GM21423 (cell line): ENCODE measurements around the gene OR2V2.
"Not testable (repeated sequence)": the region's sequence is repeated elsewhere in the genome, so short reads cannot be mapped to it uniquely, and the experiment has no call there.

Experiments
- ATAC-seq: cut with Tn5 transposase; IDR thresholded peaks from one replicate; pipeline ENCODE4 v1.9.1; 2021; ENCODE audit warnings: mild to moderate bottlenecking, moderate library complexity; ENCODE audit not compliant: unreplicated experiment

OR2V2 gene

DNA sequence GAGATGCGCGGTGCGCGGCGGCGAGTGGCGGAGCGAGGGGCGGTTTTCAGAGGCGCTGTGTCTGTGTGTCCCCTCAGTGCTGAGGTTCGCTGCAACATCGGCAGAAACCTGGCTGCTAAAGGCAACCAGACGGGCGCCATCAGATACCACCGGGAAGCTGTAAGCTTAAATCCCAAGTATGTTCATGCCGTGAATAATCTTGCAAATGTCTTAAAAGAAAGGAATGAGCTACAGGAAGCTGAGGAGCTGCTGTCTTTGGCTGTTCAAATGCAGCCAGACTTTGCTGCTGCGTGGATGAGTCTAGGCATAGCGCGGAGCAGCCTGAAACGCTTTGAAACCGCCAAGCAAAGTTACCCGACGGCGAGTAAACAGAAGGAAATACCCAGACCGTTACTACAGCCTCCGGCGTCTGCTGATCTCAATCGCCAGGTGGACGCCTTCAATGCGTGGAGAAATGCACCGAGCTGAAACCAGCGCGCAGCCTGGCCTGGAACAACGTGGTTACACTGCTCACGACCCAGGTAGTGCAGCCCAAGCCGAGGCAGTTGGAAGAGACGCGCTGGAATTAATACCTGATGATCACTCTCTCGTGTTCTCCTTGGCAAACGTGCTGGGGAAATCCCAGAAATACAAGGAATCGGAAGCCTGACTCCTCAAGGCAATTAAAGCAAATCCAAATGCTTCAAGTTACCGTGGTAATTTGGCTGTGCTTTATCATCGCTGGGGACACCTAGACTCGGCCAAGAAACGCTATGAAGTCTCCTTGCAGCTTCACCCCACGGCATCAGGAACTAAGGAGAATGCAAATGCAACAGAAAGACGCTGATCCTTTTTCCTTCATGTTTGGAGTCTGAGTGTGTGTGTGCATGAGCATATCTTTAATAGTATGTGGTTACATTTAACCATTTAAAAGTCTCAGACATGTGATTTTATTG is 32.3 kb upstream of the OR2V2 start:
- no peak for ATAC-seq

GRCh38 chr5:181118369-181118768 is 29.0 kb upstream of the OR2V2 start:
- ATAC-seq, result no peak

DNA sequence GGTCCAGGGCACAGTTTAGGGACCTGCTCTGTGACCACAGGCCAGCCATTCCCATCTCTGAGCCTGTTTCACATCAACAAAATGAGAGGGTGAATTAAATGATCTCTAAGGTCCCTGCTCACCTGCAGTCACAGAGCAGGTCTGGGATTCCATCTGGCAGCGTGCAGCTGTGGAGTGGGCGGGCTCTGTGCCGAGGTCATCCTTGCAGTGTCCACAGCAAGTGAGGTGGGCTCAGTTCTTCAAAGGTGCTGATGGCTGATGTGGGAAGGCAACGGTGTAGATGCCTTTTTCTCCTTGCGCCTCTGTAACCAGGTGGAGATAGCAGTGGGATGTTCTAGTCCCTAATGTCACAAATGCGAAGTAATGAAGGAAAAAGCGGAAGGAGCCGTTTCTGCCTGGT is 28.3 kb upstream of the OR2V2 start:
- ATAC-seq, result no peak

DNA sequence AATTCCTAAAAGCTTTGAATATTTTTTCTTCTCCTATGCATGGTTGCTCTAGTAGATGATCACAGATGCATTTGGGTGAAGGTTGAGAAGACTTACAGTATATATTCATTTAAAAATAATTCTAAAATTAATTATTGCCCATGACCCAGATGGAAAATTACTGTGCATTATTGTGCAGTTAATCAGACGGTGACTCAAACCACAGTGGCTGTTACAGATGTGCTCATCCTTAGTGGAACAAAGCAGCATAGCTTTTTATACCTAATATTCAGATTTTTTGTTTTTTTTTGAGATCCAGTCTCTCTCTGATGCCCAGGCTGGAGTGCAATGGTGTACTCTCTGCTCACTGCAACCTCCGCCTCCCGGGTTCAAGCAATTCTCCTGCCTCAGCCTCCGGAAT is 27.1 kb upstream of the OR2V2 start:
- ATAC-seq, result no peak

GRCh38 chr5:181120761-181121160 is 26.6 kb upstream of the OR2V2 start:
- ATAC-seq, result no peak

DNA sequence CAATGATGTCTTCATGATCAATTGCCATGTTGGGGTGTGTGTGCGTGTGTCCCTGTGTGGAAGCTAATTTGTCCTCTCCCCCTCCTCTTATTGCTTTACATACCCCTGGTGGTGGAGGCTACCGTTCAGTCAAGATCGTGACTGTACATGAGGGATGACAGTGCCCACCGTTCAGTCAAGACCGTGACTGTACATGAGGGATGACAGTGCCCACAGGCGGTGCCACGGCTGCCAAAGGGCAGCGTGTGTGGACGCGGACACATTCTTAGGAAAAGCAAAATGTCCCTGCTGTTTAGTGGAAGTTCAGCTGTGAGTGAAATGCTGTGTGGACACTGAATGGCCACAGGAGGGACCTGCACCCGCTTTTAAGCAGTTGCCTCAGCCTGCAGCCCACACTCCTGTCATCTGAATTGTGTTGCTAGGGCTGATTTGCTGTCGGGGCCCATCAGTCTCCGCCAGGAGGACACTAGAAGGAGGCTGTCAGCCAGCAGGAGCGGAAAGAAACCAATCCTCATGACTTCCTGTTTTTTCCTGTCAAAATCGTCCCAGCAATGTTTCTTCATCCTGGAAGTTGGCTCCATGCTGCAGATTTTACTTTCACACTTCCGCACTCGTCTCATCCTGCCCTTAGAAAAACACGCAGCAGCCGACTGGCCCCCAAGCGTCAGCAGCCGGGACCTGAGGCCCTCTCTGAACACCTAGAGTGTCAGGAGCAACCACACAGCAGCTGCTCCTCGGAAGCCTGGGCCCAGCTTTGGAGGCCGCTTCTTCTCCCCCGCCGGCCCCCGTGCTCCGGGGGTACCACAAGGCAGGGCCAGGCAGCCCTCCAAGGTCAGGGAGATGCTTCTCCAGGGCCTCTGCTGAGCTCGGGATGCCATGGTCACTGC is 25.5 kb upstream of the OR2V2 start:
- no peak for ATAC-seq

GRCh38 chr5:181124526-181124925 is 22.9 kb upstream of the OR2V2 start:
- ATAC-seq, result no peak

GRCh38 chr5:181126841-181127240 is 20.5 kb upstream of the OR2V2 start:
- no peak for ATAC-seq

GRCh38 chr5:181127456-181127855 is 19.9 kb upstream of the OR2V2 start:
- no peak for ATAC-seq

DNA sequence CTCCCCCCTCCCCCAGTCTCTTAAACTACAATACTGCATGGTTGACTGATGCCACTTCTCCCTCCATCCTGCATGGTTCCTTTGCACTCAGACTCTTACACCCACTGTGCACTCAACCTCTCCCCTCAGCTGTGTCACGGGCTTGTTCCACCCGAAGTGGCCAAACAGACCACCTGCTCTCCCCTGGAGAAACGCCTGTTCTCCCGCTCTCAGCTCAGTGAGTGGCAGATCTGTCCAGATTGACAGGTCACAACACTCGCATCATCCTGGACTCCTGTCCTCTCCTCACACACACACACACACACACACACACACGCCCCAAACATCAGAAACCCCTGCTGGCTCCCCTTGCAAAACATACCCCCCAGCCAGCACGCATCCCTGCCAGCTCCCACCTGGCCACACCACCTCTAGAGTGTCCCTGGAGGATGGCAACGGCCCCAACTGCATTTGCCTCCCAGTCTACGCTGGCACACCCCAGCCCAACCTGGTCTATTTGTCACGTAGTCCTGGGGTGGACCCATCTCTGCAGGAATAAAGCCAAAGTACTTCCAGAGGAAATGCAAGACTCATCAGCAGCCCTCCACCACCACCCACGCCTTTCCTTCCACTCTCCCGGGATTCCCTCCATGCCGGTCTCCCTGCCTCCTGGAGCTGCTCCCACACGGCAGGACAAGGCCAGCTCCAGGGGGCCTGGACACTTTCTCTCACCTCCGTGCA is 19.3 kb upstream of the OR2V2 start:
- no peak for ATAC-seq

- ATAC-seq, result no peak
Measured at GRCh38 chr5:181129601-181130000, 17.8 kb upstream of the OR2V2 start.

DNA sequence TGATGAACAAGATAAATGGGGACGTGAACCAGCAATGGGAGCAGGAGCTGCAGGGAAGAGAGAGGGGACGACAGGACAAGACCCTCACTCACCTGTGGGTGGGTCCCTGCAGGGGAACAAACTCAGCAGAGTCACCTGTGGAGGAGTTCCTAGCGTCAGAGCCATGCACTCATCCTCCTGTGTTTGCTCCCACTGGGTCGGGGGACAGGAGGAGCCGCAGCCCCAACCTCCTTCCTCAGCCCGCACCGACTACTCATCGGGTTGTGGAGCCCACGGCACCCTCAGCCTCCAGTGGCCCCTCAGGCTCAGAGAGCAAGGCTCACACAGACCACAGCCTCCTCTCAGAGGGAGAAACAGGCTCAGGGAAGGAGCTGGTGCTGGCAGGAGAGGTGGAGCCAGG is 17.3 kb upstream of the OR2V2 start:
- not testable (repeated sequence) for ATAC-seq

DNA sequence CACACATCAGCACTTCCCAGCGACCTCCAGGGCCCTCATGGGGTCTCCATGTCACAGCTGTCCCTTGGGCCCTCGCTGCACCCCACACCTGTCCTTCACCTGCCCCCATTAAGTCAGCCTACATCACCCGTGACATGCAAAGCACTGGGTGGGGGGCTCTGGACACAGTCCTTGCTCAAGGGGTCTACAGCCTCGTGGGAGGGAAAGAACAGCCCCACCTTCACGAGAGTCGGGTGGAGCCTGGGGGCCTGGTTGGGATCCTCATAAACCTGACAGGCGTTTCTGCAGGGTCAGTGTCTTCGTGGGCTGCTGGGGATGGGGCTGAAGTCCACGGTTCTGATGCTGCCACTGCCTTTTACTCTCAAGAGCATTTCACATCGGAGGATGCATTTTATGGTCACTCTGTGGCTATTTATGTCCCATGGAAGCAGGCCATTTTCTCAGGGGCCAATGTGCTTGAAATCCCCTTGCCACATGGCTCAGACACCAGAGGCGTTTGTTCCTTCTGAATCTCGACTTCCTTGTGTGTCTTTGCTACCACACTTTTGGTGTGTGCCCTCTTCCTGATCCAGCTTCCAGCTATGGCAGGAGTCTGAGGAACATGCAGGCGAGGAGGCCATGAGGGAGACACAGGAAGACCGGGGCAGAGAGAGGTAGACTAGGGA is 16.4 kb upstream of the OR2V2 start, which contains the start of gene OR2V1:
OR2V1 (minus strand) TSS at position 338 of the 665 bp plus-strand sequence. CDS start 5,865 bp downstream, outside the sequence.
- ATAC-seq, result no peak

GRCh38 chr5:181131514-181131913 is 15.9 kb upstream of the OR2V2 start:
- ATAC-seq, result no peak

- no peak for ATAC-seq
Measured at GRCh38 chr5:181133083-181133482, 14.3 kb upstream of the OR2V2 start.

- ATAC-seq, result no peak
Measured at GRCh38 chr5:181133610-181134231, 13.7 kb upstream of the OR2V2 start.

GRCh38 chr5:181134259-181134658 is 13.1 kb upstream of the OR2V2 start:
- ATAC-seq, result no peak

DNA sequence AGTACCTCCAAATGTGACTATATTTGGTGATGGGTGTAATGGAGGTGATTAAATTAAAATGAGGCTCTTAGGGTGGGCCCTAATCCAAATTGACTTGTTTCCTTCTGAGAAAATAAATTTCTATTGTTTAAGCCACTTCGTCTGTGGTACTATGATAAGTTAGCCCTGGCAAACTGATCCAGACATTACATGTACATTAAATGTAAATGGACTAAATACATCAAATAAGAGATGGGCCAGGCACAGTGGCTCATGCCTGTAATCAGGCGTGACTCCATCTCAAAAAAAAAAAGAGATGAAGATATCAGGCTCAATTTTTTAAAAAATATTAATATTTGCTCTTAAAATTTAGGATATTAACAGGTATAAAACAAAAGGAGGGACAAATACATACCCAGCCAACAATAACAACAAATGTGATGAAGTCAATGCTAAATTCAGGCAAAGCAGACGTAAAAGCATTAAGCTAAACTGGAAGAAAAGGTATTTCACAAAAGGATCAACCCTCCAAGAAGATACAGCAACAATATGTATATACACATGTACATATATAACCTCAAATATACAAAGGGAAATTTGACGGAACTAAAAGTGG is 10.9 kb upstream of the OR2V2 start:
- no peak for ATAC-seq

DNA sequence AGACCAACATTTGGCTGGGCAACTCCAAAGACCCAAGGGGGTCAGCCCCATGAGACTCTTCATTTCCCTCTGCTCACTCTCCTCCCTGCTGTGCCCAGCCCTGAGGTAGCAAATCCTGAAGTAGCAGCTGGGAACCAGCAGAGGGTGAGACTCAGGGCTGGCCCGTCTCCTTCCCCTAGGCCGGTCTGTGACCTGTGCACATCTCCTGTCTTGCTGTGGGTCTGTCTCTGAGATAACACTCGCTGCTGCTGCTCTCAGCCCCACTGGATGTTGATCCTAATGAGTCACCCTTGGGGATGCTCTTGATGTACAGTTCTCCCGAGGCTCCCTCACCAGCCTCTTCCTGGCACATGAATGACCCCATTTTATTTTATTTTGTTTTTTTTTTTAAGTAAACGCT is 9.1 kb upstream of the OR2V2 start:
- ATAC-seq, result no peak

DNA sequence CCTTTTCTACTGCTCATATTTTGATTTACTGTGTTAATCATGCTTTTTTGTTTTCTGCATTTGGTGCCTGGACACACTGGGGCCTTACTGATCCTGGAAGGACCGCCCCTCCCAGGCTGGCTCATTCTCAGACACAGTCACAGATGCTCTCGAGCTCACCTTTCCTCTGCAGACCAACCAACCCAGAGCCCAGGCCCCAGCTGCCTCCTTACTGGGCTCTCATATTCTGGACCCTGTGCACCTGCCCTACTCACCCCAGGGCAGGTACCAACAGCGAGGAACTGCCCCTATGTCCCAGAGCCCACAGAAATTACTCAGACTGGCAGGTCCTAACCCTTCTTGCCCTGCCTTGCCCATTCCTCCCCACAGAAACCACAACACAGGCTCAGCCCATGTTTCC is 6.6 kb upstream of the OR2V2 start:
- ATAC-seq, result no peak
